GM12875 (cell line): ENCODE results near the gene DNAJC16.

Experiments
- H3K4me3 ChIP-seq: one replicate; pipeline ENCODE4 v1.5.1; 2011; ENCODE audit warnings: low read depth, low read length, control low read depth
- CTCF ChIP-seq: IDR thresholded peaks from 2 replicates; pipeline ENCODE4 v1.5.1; 2011; ENCODE audit warnings: low read depth, mild to moderate bottlenecking, control low read depth, inconsistent platforms, low read length, moderate library complexity, borderline replicate concordance; ENCODE audit not compliant: insufficient read depth

Gene DNAJC16

GRCh38 chr1:15543589-15544568, 17.2 kb downstream of the DNAJC16 start:
- H3K4me3 ChIP-seq: no peak overlapping the region
- no peak for TF ChIP-seq CTCF

- no peak overlapping the region for H3K4me3 ChIP-seq
- TF ChIP-seq CTCF: no peak
Measured at GRCh38 chr1:15546641-15547040, 20.0 kb downstream of the DNAJC16 start.

GRCh38 chr1:15550573-15550972, 23.9 kb downstream of the DNAJC16 start:
- no peak overlapping the region for H3K4me3 ChIP-seq
- TF ChIP-seq CTCF: no peak

- no peak overlapping the region for H3K4me3 ChIP-seq
- TF ChIP-seq CTCF: no peak
Measured at GRCh38 chr1:15557008-15557407, 30.4 kb downstream of the DNAJC16 start.

GRCh38 chr1:15557594-15557993, 30.9 kb downstream of the DNAJC16 start:
- H3K4me3 ChIP-seq: no peak overlapping the region
- TF ChIP-seq CTCF: no peak

GRCh38 chr1:15558516-15558915, 31.9 kb downstream of the DNAJC16 start:
- no peak for TF ChIP-seq CTCF
- H3K4me3 ChIP-seq: no peak overlapping the region
